HG02943 (cell line): ENCODE results near the gene FITM1.
A peak's percentile ranks its signal among the peaks of the same experiment; 100 is the strongest.
"Not testable (repeated sequence)": the region's sequence is repeated elsewhere in the genome, so short reads cannot be mapped to it uniquely, and the experiment has no call there.

ENCODE experiments used
- ATAC-seq: cut with Tn5 transposase; IDR thresholded peaks from one replicate; pipeline ENCODE4 v1.9.1; 2021; ENCODE audit warnings: mild to moderate bottlenecking, low read depth, moderate library complexity; ENCODE audit not compliant: unreplicated experiment

FITM1 gene

DNA sequence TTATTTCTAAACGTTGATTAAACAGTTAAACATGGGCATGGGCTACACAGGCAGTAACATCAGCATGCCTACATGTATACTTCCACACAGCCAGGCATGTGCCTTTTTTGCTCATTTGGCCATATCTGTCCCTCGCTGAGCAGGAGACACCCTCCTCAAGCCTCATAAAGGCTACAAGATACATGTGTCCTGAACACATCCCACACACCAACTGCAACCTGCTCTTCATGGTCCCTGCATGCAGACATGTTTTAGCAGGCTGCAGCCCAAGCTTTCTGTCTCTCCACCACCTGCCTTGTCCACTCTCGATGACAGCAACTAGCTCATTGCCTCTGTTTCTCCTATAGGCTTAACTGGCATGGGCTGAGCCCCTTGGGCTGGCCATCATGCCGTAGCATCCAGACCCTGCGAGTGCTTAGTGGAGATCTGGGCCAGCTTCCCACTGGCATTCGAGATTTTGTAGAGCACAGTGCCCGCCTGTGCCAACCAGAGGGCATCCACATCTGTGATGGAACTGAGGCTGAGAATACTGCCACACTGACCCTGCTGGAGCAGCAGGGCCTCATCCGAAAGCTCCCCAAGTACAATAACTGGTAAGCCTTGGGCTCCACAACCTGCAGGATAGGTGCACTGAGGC is 33.8 kb upstream of the FITM1 start:
- ATAC-seq: no peak

DNA sequence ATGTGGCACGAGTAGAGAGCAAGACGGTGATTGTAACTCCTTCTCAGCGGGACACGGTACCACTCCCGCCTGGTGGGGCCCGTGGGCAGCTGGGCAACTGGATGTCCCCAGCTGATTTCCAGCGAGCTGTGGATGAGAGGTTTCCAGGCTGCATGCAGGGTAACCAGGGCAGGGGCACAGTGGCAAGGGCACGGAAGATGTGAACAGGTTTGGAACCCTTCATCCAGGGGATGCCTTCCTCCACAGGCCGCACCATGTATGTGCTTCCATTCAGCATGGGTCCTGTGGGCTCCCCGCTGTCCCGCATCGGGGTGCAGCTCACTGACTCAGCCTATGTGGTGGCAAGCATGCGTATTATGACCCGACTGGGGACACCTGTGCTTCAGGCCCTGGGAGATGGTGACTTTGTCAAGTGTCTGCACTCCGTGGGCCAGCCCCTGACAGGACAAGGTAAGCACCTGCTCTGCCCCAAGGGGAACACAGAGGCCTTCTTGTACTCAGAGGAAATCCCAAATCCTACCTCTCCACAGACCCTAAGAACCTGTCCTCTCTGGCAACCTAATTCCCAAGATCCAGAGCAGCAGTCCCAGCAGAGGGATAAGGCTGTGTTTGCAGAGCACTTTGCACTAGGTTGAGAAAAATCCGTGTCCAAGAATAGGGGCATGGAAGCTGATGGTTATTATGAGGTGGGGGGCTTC is 32.1 kb upstream of the FITM1 start:
- ATAC-seq: no peak

DNA sequence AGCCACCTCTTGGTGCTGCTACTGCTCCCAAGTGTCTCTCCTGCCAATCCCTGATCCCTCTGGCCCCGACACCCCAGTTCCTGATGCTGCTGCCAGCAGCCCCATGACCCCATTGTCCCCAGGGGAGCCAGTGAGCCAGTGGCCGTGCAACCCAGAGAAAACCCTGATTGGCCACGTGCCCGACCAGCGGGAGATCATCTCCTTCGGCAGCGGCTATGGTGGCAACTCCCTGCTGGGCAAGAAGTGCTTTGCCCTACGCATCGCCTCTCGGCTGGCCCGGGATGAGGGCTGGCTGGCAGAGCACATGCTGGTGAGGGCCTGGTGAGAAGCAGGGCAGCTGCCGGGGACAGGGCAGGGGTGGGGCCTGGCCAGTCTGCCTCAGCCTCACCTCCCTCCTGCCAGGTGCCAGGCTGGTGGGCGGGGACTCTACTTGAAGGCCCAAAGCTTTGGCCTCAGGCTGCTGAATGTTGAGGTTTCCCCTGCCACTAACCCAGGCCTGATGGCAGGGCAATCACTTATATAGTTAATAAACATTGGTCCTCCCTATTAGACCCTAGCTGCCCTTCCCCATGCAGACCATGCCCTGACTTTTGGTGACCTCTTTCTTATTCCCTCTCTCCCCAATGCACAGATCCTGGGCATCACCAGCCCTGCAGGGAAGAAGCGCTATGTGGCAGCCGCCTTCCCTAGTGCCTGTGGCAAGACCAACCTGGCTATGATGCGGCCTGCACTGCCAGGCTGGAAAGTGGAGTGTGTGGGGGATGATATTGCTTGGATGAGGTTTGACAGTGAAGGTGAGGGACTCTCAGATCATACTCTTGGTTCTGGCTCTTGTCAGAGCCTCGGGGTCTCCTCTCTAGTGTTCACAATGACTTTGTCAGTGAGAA is 31.3 kb upstream of the FITM1 start:
- ATAC-seq: no peak

- ATAC-seq: no peak
Measured at GRCh38 chr14:24100197-24100981, 30.1 kb upstream of the FITM1 start.

GRCh38 chr14:24100982-24101494 is 29.4 kb upstream of the FITM1 start:
- ATAC-seq: no peak

DNA sequence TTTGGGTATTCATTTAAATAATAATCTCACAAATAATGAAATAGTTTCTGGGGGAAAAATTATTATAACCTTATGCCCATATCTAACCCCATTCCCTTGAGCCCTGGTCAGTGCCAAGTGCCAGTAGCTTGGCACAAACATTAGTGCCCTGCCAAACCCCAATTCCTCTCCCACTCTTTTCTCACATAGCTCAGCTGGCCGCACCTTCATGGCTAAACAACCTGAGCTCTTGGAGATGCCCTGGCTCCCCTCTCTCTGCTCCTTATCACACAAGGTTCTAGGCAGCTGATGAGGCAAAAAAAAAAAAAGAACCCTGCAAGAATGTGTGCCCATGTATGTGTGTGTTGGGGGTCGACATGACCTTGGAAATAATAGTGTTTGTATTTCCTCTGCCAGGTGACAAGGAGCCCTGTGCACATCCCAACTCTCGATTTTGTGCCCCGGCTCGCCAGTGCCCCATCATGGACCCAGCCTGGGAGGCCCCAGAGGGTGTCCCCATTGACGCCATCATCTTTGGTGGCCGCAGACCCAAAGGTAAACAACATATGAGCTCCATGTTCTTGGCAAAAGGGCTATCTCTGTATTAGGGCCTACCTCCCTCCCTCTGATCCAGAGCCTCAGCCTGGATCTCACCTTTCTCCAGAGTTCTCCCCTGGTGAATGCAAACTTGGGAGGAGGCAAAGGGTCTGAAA is 28.0 kb upstream of the FITM1 start:
- no peak for ATAC-seq

GRCh38 chr14:24103451-24103850 is 27.0 kb upstream of the FITM1 start:
- no peak for ATAC-seq

DNA sequence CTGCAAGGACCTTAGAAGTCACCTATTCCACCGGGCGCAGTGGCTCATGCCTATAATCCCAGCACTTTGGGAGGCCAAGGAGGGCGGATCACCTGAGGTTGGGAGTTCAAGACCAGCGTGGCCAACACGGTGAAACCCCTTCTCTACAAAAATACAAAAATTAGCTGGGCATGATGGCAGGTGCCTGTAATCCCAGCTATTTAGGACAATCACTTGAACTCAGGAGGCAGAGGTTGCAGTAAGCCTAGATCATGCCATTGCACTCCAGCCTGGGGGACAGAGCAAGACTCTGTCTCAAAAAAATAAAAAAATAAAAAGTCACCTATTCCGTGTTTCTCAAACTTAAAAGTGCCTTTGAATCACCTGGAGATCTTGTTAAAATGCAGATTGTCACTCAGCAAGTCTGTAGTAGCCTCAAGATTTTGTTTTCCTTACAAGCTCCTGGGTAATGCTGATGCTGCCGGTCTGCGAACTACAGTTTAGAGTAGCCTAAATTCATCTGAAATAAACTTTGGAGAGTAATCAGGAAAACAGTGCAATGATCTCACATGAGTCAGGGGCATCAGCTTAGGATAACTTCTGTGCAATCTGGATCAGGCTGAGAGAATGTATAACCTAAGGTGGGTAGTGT is 24.7 kb upstream of the FITM1 start:
- ATAC-seq: not testable (repeated sequence)

DNA sequence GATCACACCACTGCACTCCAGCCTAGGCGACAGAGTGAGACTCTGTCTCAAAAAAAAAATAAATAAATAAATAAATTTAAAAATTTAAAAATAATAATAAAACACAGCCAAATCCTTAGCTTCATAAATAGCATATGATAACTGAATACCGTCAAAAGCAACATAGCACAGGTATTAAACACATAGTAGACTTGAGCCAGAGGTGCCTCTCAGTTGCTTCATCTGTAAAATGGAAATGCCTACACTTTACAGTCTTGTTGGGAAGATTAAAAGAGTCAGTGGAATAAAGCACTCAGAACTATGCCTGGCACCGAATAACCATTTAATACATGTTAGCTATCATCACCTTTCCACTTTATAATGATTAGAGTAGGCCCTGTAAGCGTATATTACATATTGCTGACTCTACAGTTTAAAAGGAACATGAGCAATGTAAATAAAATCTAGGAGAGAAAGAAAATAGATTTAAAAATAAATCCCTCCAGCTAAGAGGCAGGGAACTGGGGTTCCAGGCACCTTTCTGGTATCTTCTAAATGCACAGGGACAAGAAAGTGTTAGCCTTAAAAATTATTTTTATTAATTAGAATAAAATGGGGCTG is 23.7 kb upstream of the FITM1 start:
- ATAC-seq: no peak

- no peak for ATAC-seq
Measured at GRCh38 chr14:24108336-24108874, 22.1 kb upstream of the FITM1 start.

- ATAC-seq: no peak
Measured at GRCh38 chr14:24110060-24110459, 20.4 kb upstream of the FITM1 start.

GRCh38 chr14:24110523-24110922 is 19.9 kb upstream of the FITM1 start:
- no peak for ATAC-seq

- ATAC-seq: no peak
Measured at GRCh38 chr14:24113379-24113800, 17.1 kb upstream of the FITM1 start.

DNA sequence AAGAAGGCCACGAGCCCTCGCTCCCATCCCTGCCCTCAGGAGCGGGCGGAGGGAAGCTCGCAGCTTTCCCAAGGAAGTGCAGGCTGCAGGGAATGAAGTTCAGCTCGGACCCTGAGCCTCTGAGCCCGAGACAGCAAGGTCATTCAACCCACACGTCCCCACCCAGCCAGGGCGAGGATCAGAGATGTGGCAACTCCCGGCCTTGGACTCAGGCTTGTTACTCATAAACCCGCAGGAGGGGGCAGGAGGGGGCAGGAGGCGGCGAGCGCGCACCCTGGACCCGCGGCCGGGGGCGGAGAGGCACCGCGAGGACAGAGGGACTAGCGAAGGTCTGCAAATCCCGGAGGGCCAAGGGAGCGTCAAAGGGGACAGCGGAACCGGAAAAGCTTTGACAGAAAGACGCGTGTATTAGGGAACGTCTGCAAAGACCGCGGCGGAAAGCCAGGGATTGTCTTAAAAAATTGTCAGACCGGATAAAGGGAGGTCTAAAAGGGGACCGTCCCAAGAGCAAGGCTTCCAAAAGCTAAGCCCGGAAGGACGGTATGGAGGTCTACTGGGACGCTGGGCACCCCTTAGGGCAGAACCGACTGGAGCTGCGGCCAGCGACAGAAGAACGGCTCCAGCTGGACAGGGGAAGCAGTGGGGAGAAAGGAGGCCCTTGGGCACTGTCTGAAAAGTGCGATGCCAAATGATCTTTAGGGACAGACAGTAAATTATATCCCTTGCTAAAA is 16.5 kb upstream of the FITM1 start:
- ATAC-seq: peak; percentile 16

DNA sequence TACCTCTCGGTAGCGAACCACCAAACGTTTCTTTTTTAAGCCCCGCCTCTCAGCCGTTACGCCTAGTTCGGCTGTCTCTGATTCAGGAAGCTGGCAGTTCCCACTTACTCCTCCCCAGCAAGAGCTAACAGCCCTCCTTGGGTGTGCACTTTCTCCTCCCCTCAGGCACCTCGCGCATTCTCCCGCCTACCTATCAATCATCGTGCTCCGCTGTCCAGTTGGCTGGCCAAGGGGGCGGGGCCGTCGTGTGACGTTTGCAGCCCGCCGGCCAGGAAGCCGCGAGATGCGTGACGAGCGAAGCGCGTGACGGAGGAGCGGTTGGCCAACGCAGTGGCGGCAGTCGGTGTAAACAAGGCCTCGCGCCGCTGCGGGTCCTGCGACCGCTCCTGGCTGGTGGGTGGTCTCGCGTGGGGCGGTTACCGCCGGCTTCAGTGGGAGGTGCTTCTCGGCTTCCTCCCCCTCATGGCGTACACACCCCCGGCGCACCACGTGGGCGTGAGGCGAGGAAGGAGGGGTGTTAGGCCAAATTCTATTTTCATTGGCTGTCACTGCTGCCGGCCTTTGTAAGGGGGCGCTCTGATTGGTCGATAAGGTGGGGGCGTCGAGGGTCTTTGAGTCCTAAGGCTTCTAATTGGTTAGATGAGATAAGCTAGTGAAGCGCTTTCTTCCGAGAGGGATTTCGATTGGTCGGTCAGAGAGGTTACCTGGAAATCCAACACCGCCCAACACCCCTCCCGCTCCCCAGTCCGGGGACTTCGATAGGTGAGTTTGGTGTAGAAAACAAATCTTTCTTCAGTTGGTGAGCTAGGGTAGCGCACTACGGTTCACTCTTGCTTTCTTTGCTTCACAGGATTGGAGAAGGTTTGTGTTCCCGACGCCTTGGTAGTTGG is 15.7 kb upstream of the FITM1 start, which contains the start of the genes DCAF11 and NRL:
Gene DCAF11 (plus strand): TSS at position 246 of the 890 bp plus-strand sequence. CDS start 818 bp downstream, outside the sequence.
Gene NRL (minus strand): TSS at position 418 of the 890 bp plus-strand sequence. CDS start 32,101 bp downstream, outside the sequence.
- ATAC-seq: peak; percentile 83

DNA sequence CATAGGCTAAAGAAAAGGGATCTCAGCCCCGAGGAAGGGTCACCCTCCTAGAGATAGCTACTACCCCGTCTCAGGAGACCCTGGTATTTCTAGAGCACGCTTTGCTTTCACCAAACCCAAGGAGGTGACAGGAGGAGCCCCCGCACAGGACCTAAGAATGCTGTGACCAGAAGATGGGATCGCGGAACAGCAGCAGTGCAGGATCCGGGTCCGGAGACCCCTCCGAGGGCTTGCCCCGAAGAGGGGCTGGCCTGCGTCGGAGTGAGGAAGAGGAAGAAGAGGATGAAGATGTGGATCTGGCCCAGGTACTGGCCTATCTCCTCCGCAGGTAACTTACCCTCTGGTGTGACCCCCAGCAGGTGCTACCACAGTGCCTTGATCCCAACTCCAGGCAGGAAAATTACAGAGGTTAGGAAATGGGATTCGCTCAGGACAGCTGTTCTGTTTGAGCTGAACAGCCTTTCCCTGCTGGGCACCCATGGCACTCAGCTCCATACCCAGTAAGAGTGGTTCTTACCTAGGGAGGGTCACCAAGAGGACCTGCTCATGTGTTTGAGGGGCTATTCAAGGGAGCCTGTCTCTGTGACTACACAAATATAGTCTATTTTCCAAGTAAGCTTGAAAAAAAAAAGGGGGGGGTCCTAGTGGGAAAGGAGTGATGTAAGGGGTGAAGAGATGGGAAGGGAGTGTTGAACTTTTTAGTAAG is 14.9 kb upstream of the FITM1 start:
- ATAC-seq: no peak
